ENCODE measurements around the gene ZNF805. TPM values are rescaled to one million over a fixed set of nuclear protein-coding genes. Genes with fewer than 3 reads are reported as not detected.
A peak's percentile ranks its signal among the peaks of the same experiment; 100 is the strongest.

The ZNF805 gene
- total and polyA plus RNA-seq, 2 of the 13 experiments (the other 11 are each of a cell fraction or from before 2014, with no cell fraction given) = 5.1 to 12.8 TPM

- TF ChIP-seq CENPBD1 (CRISPR knock-in tag; IDR thresholded peaks at IDR 0.05; ENCODE audit: borderline replicate concordance, low read depth) (no peak), BRCA1 (CRISPR knock-in tag; IDR thresholded peaks at IDR 0.05) (no peak), ARHGAP35 (CRISPR knock-in tag; IDR thresholded peaks at IDR 0.05; ENCODE audit: borderline replicate concordance) (no peak; the same call in 1 of the 2 replicates), TOPORS (CRISPR knock-in tag; IDR thresholded peaks at IDR 0.05) (no peak), ZNF280D (CRISPR knock-in tag; IDR thresholded peaks at IDR 0.05) (no peak), RXRA (CRISPR knock-in tag; IDR thresholded peaks at IDR 0.05) (peak; percentile 77), HES4 (CRISPR knock-in tag; IDR thresholded peaks at IDR 0.05; ENCODE audit: borderline replicate concordance) (no peak), ZNF563 (CRISPR knock-in tag; IDR thresholded peaks at IDR 0.05) (peak; percentile 49; the same call in 1 of the 2 replicates), RERE (CRISPR knock-in tag; IDR thresholded peaks at IDR 0.05; ENCODE audit: low read depth) (no peak), ZNF761 (CRISPR knock-in tag; conservative IDR thresholded peaks at IDR 0.05) (peak; percentile 47; the same call in 1 of the 2 replicates)
Measured at GRCh38 chr19:57240311-57241090, at the start of gene ZNF805 (continued).

All from HepG2 (cell line).